GM23338 (cell line): Measurements from ENCODE around the gene IL1A. TPM values are rescaled to one million over a fixed set of nuclear protein-coding genes. Genes with fewer than 3 reads are reported as not detected.

Experiments
- ATAC-seq: fragments of 200-7000 bp; cut with Tn5 transposase; 3 replicates; pipeline ENCODE4 v1.9.1; 2020
- DNase-seq: peaks from one replicate; pipeline ENCODE4 v3.0.0-alpha.2; 2015; ENCODE audit warnings: low spot score
- H2AFZ ChIP-seq: fragments of 200-600 bp; sonication (generic); 2 replicates; pipeline ENCODE4 v1.8.0; 2016; ENCODE audit warnings: antibody characterized with exemption, mild to moderate bottlenecking, moderate library complexity
- H3F3A ChIP-seq: fragments of 200-600 bp; sonication (generic); replicated peaks from 2 replicates; pipeline ENCODE4 v1.8.0; 2017; ENCODE audit warnings: antibody characterized with exemption, mixed run types, low read depth
- H3K27ac ChIP-seq: fragments of 200-600 bp; sonication (generic); 2 replicates; pipeline ENCODE4 v1.6.1; 2016; ENCODE audit warnings: low read depth
- H3K27me3 ChIP-seq: fragments of 200-600 bp; sonication (generic); 2 replicates; pipeline ENCODE4 v1.8.0; 2016; ENCODE audit warnings: mild to moderate bottlenecking, mixed run types, moderate library complexity; ENCODE audit not compliant: insufficient read depth
- H3K36me3 ChIP-seq: fragments of 200-600 bp; sonication (generic); 2 replicates; pipeline ENCODE4 v1.8.0; 2016; ENCODE audit warnings: mild to moderate bottlenecking; ENCODE audit not compliant: insufficient read depth
- H3K4me1 ChIP-seq: fragments of 200-600 bp; sonication (generic); 2 replicates; pipeline ENCODE4 v1.8.0; 2016; ENCODE audit warnings: mild to moderate bottlenecking, moderate library complexity; ENCODE audit not compliant: insufficient read depth
- H3K4me2 ChIP-seq: fragments of 200-600 bp; sonication (generic); 2 replicates; pipeline ENCODE4 v1.7.1; 2017; ENCODE audit warnings: mixed run types
- H3K4me3 ChIP-seq: fragments of 200-600 bp; sonication (generic); 2 replicates; pipeline ENCODE4 v1.6.1; 2016; ENCODE audit warnings: mixed run types
- H3K79me2 ChIP-seq: fragments of 200-600 bp; sonication (generic); replicated peaks from 2 replicates; pipeline ENCODE4 v1.8.0; 2017; ENCODE audit warnings: mild to moderate bottlenecking; ENCODE audit not compliant: insufficient read depth
- H3K9me2 ChIP-seq: fragments of 200-600 bp; sonication (generic); 2 replicates; pipeline ENCODE4 v1.8.0; 2017; ENCODE audit not compliant: insufficient read depth
- H4K20me1 ChIP-seq: fragments of 200-600 bp; sonication (generic); replicated peaks from 2 replicates; pipeline ENCODE4 v1.8.0; 2017; ENCODE audit warnings: mild to moderate bottlenecking; ENCODE audit not compliant: insufficient read depth
- H3K27ac Mint-ChIP-seq: 2 replicates; pipeline ENCODE4 v1.8.0; 2020; ENCODE audit warnings: inconsistent platforms, mild to moderate bottlenecking, moderate library complexity, mixed read lengths
- H3K27me3 Mint-ChIP-seq: 3 replicates; pipeline ENCODE4 v1.8.0; 2022; ENCODE audit warnings: low read depth, mild to moderate bottlenecking, moderate library complexity, mixed read lengths, inconsistent platforms; ENCODE audit not compliant: insufficient read depth, poor library complexity
- H3K36me3 Mint-ChIP-seq: 3 replicates; pipeline ENCODE4 v1.8.0; 2021; ENCODE audit warnings: low read depth, mild to moderate bottlenecking, inconsistent platforms, moderate library complexity, mixed read lengths
- H3K4me1 Mint-ChIP-seq: 3 replicates; pipeline ENCODE4 v1.8.0; 2020; ENCODE audit warnings: mild to moderate bottlenecking, inconsistent platforms, mixed read lengths
- H3K4me3 Mint-ChIP-seq: 3 replicates; pipeline ENCODE4 v1.8.0; 2021; ENCODE audit warnings: moderate library complexity, mild to moderate bottlenecking, inconsistent platforms, mixed read lengths
- H3K9me3 Mint-ChIP-seq: 3 replicates; pipeline ENCODE4 v1.8.0; 2020; ENCODE audit warnings: moderate library complexity, mild to moderate bottlenecking, inconsistent platforms, mixed read lengths
- EZH2 ChIP-seq: fragments of 200-600 bp; sonication (generic); IDR thresholded peaks from one replicate; pipeline ENCODE4 v1.8.0; 2017; ENCODE audit warnings: antibody characterized with exemption, mild to moderate bottlenecking, low read depth; ENCODE audit not compliant: unreplicated experiment
- JUNB ChIP-seq: IDR thresholded peaks from one replicate; pipeline ENCODE4 v1.6.1; 2016; ENCODE audit warnings: antibody characterized with exemption; ENCODE audit not compliant: unreplicated experiment
- NANOG ChIP-seq: IDR thresholded peaks from 2 replicates; pipeline ENCODE4 v1.6.1; 2016; ENCODE audit warnings: antibody characterized with exemption, borderline replicate concordance
- POLR2AphosphoS5 ChIP-seq: IDR thresholded peaks from 2 replicates; pipeline ENCODE4 v1.6.1; 2016; ENCODE audit warnings: antibody characterized with exemption, low read depth
- STAT1 ChIP-seq: IDR thresholded peaks from one replicate; pipeline ENCODE4 v1.6.1; 2016; ENCODE audit warnings: antibody characterized with exemption; ENCODE audit not compliant: unreplicated experiment
- ZNF114 ChIP-seq: fragments of 250-450 bp; sonication (Bioruptor Pico); IDR thresholded peaks from 2 replicates; pipeline ENCODE4 v1.5.0; 2020; ENCODE audit warnings: mild to moderate bottlenecking, moderate library complexity
- ZNF331 ChIP-seq: fragments of 250-450 bp; sonication (Bioruptor Pico); IDR thresholded peaks from 2 replicates; pipeline ENCODE4 v1.5.0; 2020; ENCODE audit warnings: low read depth, mild to moderate bottlenecking, moderate library complexity
- ZNF462 ChIP-seq: fragments of 250-450 bp; sonication (Bioruptor Pico); IDR thresholded peaks from 2 replicates; pipeline ENCODE4 v1.5.0; 2020; ENCODE audit warnings: mild to moderate bottlenecking, moderate library complexity
- polyA plus RNA-seq: library from polyadenylated mRNA; unstranded; fragments of >200 nt; fragmentation: Nextera tagmentation; extraction: Ambion mirVana; gene quantifications from 2 replicates; pipeline ENCODE4 v1.2.1, GENCODE V29; 2016
- total RNA-seq: library from RNA; depleted of rRNA; stranded (reverse); fragments of >200 nt; shearing (Covaris generic); gene quantifications from 2 replicates; pipeline ENCODE4 v1.2.3, GENCODE V29; 2014
- TF ChIP-seq, protein P1 (sequence below), 2 experiments: fragments of 200-600 bp in 1 of 2; sonication (generic) in 1 of 2; conservative IDR thresholded peaks; 2 replicates each; pipeline versions ENCODE4 v1.5.1 to v1.6.1; 2016 to 2017; ENCODE audit warnings: antibody characterized with exemption in 2 of 2, low read depth in 2 of 2, mild to moderate bottlenecking in 2 of 2, moderate library complexity in 1 of 2

The IL1A gene
- total and polyA plus RNA-seq, 2 experiments from 2014 or later = 0.65 to 0.73 TPM

GRCh38 chr2:112758711-112759110 is 25.6 kb downstream of the IL1A start (continued):
- TF ChIP-seq ZNF462 (CRISPR knock-in tag) = no peak
- no peak for TF ChIP-seq NANOG

DNA sequence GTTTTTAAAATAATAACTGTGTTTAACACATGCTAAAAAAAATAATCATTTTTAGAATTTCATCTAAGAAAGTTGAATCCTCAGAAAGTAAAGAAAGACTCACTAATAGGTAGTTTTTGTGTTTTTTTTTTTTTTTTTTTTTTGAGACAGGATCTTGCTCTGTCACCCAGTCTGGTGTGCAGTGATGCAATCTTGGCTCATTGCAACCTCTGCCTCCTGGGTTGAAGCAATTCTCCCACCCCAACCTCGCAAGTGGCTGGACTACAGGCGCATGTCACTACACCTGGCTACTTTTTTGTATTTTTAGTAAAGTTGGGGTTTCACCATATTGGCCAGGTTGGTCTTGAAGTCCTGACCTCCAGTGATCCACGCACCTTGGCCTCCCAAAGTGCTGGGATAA is 27.0 kb downstream of the IL1A start:
- Histone ChIP-seq H3K79me2 (no peaks in the 10 kb centered on the region), H4K20me1 (no peaks in the 10 kb centered on the region; the same call in none of the 2 replicates), H2AFZ (no peak overlapping the region), H3K4me1 (no peaks in the 10 kb centered on the region), H3K27ac (no peak overlapping the region), H3K27me3 (no peaks in the 10 kb centered on the region), H3K9me2 (no peaks in the 10 kb centered on the region), H3K36me3 (peaks cover 27% of the 10 kb centered on the region), H3K4me2 (no peak overlapping the region), H3K4me3 (no peak overlapping the region), H3F3A (no peaks in the 10 kb centered on the region)
- Mint-ChIP-seq H3K36me3 (peaks cover 46% of the 10 kb centered on the region), H3K9me3 (no peaks in the 10 kb centered on the region), H3K4me3 (no peak overlapping the region), H3K4me1 (no peaks in the 10 kb centered on the region; the same call in 2 of the 3 replicates), H3K27me3 (no peaks in the 10 kb centered on the region), H3K27ac (no peak overlapping the region)
- ATAC-seq = no peak
- no peak for DNase-seq
- TF ChIP-seq EZH2 (no peak), POLR2AphosphoS5 (no peak), STAT1 (no peak), ZNF462 (CRISPR knock-in tag) (no peak), ZNF114 (CRISPR knock-in tag) (no peak), ZNF331 (CRISPR knock-in tag) (no peak), NANOG (no peak), JUNB (no peak)
- TF ChIP-seq, protein P1, sequence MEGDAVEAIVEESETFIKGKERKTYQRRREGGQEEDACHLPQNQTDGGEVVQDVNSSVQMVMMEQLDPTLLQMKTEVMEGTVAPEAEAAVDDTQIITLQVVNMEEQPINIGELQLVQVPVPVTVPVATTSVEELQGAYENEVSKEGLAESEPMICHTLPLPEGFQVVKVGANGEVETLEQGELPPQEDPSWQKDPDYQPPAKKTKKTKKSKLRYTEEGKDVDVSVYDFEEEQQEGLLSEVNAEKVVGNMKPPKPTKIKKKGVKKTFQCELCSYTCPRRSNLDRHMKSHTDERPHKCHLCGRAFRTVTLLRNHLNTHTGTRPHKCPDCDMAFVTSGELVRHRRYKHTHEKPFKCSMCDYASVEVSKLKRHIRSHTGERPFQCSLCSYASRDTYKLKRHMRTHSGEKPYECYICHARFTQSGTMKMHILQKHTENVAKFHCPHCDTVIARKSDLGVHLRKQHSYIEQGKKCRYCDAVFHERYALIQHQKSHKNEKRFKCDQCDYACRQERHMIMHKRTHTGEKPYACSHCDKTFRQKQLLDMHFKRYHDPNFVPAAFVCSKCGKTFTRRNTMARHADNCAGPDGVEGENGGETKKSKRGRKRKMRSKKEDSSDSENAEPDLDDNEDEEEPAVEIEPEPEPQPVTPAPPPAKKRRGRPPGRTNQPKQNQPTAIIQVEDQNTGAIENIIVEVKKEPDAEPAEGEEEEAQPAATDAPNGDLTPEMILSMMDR (conservative IDR thresholded peaks at IDR 0.05; ENCODE audit: low read depth in 2 of 2) = no peak
